ENCODE measurements around the gene KDM3B.

- TF ChIP-seq, protein P1, sequence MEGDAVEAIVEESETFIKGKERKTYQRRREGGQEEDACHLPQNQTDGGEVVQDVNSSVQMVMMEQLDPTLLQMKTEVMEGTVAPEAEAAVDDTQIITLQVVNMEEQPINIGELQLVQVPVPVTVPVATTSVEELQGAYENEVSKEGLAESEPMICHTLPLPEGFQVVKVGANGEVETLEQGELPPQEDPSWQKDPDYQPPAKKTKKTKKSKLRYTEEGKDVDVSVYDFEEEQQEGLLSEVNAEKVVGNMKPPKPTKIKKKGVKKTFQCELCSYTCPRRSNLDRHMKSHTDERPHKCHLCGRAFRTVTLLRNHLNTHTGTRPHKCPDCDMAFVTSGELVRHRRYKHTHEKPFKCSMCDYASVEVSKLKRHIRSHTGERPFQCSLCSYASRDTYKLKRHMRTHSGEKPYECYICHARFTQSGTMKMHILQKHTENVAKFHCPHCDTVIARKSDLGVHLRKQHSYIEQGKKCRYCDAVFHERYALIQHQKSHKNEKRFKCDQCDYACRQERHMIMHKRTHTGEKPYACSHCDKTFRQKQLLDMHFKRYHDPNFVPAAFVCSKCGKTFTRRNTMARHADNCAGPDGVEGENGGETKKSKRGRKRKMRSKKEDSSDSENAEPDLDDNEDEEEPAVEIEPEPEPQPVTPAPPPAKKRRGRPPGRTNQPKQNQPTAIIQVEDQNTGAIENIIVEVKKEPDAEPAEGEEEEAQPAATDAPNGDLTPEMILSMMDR (IDR thresholded peaks at IDR 0.05; ENCODE audit: borderline replicate concordance, extremely low read depth, low read length, poor library complexity, severe bottlenecking) = no peak
- TF ChIP-seq EZH2 (IDR thresholded peaks at IDR 0.05; ENCODE audit: borderline replicate concordance, low read depth, low read length, severe bottlenecking) = no peak
Measured at GRCh38 chr5:138338411-138339090, 13.9 kb upstream of the KDM3B start.
